Cortex of kidney (tissue), 1 donor: ENCODE measurements around the gene SBNO2.
"Not testable (repeated sequence)": the region's sequence is repeated elsewhere in the genome, so short reads cannot be mapped to it uniquely, and the experiment has no call there.

ENCODE experiments used
- DNase-seq: peaks from one replicate; lab custom pipeline; 2025; lab: John Stamatoyannopoulos, UW

SBNO2 gene

GRCh38 chr19:1208830-1209229, 34.8 kb upstream of the SBNO2 start:
- not testable (repeated sequence) for DNase-seq

- no peak for DNase-seq
Measured at GRCh38 chr19:1206864-1207450, 32.9 kb upstream of the SBNO2 start.

- DNase-seq = no peak
Measured at GRCh38 chr19:1206150-1206863, 32.2 kb upstream of the SBNO2 start.

- DNase-seq = peak; percentile 83
Measured at GRCh38 chr19:1205114-1206099, 31.3 kb upstream of the SBNO2 start, which contains the start of gene STK11. Gene STK11, plus strand, starts transcription at chr19:1205778. Its CDS starts 1,136 bp downstream, at chr19:1206914.

- not testable (repeated sequence) for DNase-seq
Measured at GRCh38 chr19:1200614-1201013, 26.5 kb upstream of the SBNO2 start.

- DNase-seq = no peak
Measured at GRCh38 chr19:1199531-1199930, 25.5 kb upstream of the SBNO2 start.

GRCh38 chr19:1189419-1189818, 15.4 kb upstream of the SBNO2 start:
- no peak for DNase-seq

- DNase-seq = no peak
Measured at GRCh38 chr19:1183543-1184172, 9.6 kb upstream of the SBNO2 start.

GRCh38 chr19:1182727-1183126, 8.7 kb upstream of the SBNO2 start:
- no peak for DNase-seq

GRCh38 chr19:1182068-1182467, 8.0 kb upstream of the SBNO2 start:
- DNase-seq = no peak

GRCh38 chr19:1181606-1182005, 7.5 kb upstream of the SBNO2 start:
- no peak for DNase-seq

- no peak for DNase-seq
Measured at GRCh38 chr19:1177322-1178114, 3.5 kb upstream of the SBNO2 start.

- no peak for DNase-seq
Measured at GRCh38 chr19:1173159-1173844, 766 bp downstream of the SBNO2 start.

- no peak for DNase-seq
Measured at GRCh38 chr19:1172353-1173158, 1.5 kb downstream of the SBNO2 start.

GRCh38 chr19:1171755-1172352, 2.2 kb downstream of the SBNO2 start:
- DNase-seq = no peak

- no peak for DNase-seq
Measured at GRCh38 chr19:1170938-1171754, 2.9 kb downstream of the SBNO2 start.

- DNase-seq = no peak
Measured at GRCh38 chr19:1169921-1170885, 3.9 kb downstream of the SBNO2 start.
